ENCODE measurements around the gene POLG2. TPM values are rescaled to one million over a fixed set of nuclear protein-coding genes. Genes with fewer than 3 reads are reported as not detected.

POLG2 gene
- total RNA-seq, 1 experiment from 2014 or later = 51.5 TPM

DNA sequence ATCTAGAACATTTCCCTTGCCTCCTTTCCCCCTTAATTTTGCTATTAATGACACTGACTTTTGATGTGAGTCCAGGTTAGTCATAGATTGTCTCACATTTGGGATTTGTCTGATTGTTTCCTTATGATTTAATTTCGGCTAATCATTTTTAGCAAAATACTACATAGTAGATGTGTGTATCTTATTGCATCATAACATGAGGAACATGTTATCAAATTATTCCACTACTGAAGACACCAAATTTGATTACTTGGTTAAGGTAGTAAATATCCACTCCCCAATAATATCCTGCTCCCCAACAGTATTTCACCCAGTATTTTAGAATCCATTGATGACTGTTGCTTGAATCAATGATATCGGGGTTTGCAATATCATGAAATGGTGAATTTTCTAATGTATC lies 2.7 kb downstream of the POLG2 start:
- Histone ChIP-seq H3K4me3 (replicated peaks in 1 of 2; ENCODE audit: low read depth in 1 of 2, low read length in 2 of 2) (no peak overlapping the region), H3K27ac (ENCODE audit: low read depth, low read length) (no peak overlapping the region), H3K79me2 (ENCODE audit: insufficient read depth, low read length) (peaks cover 61% of the 10 kb centered on the region), H3K9me3 (ENCODE audit: control insufficient read depth in 1 of 2, insufficient read depth in 1 of 2, low read depth in 1 of 2, low read length in 2 of 2) (no peaks in the 10 kb centered on the region), H3K36me3 (ENCODE audit: control insufficient read depth in 1 of 2, insufficient read depth in 2 of 2, low read length in 2 of 2) (peaks cover 19 to 37% of the 10 kb centered on the region in 2 experiments), H3K27me3 (ENCODE audit: insufficient read depth, low read length) (no peaks in the 10 kb centered on the region), H4K20me1 (ENCODE audit: insufficient read depth) (peaks cover 14% of the 10 kb centered on the region; the same call in 1 of the 2 replicates), H3K9ac (ENCODE audit: low read length) (no peak overlapping the region), H3K4me1 (ENCODE audit: control insufficient read depth in 1 of 2, insufficient read depth in 2 of 2, low read length in 2 of 2) (peaks cover 10 to 30% of the 10 kb centered on the region in 2 experiments; a peak in 3 of 4 replicates), H3K9me2 (ENCODE audit: insufficient read depth) (no peaks in the 10 kb centered on the region), H3K4me2 (ENCODE audit: low read length) (no peak overlapping the region), H2AFZ (ENCODE audit: low read depth, low read length, poor library complexity, severe bottlenecking) (no peak overlapping the region)
- POLR2A ChIA-PET = interaction anchor here (8.5 kb wide), 1 partner anchor 12 kb away, joined by 119 read pairs; the partner anchor contains the start of genes CEP95 and DDX5
- intact Hi-C loops (cut with micrococcal nuclease) = loop anchor here (5.0 to 10.0 kb wide), 2 partner anchors 172 to 349 kb away; no protein-coding TSS in a partner anchor
- BruUV-seq (replicated peaks) = no TSS peak
- ATAC-seq = no peak
- no peak for DNase-seq (ENCODE audit: low read depth, low spot score)
- CTCF ChIA-PET = no interaction called here
- TF ChIP-seq SP1 (IDR thresholded peaks at IDR 0.05; ENCODE audit: low read depth) = no peak
- TF ChIP-seq ZNF274 (IDR thresholded peaks at IDR 0.05; ENCODE audit: low read depth, low read length) = no peak
- no peak for TF ChIP-seq CTCF (IDR thresholded peaks at IDR 0.05 in 2 of 3, conservative IDR thresholded peaks at IDR 0.05 in 1 of 3; ENCODE audit: borderline replicate concordance in 1 of 3, insufficient read depth in 1 of 3, low read depth in 2 of 3, low read length in 2 of 3)
- TF ChIP-seq ZFX (IDR thresholded peaks at IDR 0.05) = no peak
- TF ChIP-seq CEBPB (IDR thresholded peaks at IDR 0.05; ENCODE audit: low read depth) = no peak
- TF ChIP-seq JUND (IDR thresholded peaks at IDR 0.05) = no peak
- TF ChIP-seq EGR1 (IDR thresholded peaks at IDR 0.05; ENCODE audit: low read depth) = no peak
- TF ChIP-seq RAD21 (IDR thresholded peaks at IDR 0.05; ENCODE audit: low read depth) = no peak
- no peak for TF ChIP-seq EZH2phosphoT487 (IDR thresholded peaks at IDR 0.05; ENCODE audit: borderline replicate concordance)
- no peak for TF ChIP-seq POLR2A (IDR thresholded peaks at IDR 0.05; ENCODE audit: borderline replicate concordance, extremely low read depth, insufficient read depth, insufficient read length)
- RAD21 ChIA-PET (ENCODE audit: low non-redundant PET in 1 of 2, low total read pairs in 2 of 2, uncharacterized antibody in 2 of 2, unreplicated experiment in 2 of 2) = no interaction called here
